Brain microvascular endothelial cell (primary cell): ENCODE measurements around the gene PSMB5.

Experiments
- DNase-seq: peaks from one replicate; pipeline ENCODE4 v3.0.0-alpha.2; 2020
- H3K27ac ChIP-seq: fragments of 250-450 bp; sonication (Bioruptor Pico); 2 replicates; pipeline ENCODE4 v1.5.1; 2020; ENCODE audit warnings: mild to moderate bottlenecking, moderate library complexity
- H3K27me3 ChIP-seq: fragments of 250-450 bp; sonication (Bioruptor Pico); replicated peaks from 2 replicates; pipeline ENCODE4 v1.5.1; 2020; ENCODE audit warnings: mild to moderate bottlenecking
- H3K36me3 ChIP-seq: fragments of 250-450 bp; sonication (Bioruptor Pico); replicated peaks from 2 replicates; pipeline ENCODE4 v1.5.1; 2020; ENCODE audit warnings: mild to moderate bottlenecking
- H3K4me3 ChIP-seq: 2 replicates; pipeline ENCODE4 v1.5.1; 2011; ENCODE audit warnings: low read depth, mild to moderate bottlenecking, control low read depth, low read length, moderate library complexity
- CTCF ChIP-seq: IDR thresholded peaks from 2 replicates; pipeline ENCODE4 v1.5.1; 2011; ENCODE audit warnings: low read depth, mild to moderate bottlenecking, moderate library complexity, low read length, control low read depth, inconsistent platforms; ENCODE audit errors: missing control alignments
- in situ Hi-C: cut with HindIII; loops from 2 replicates; pipeline ENCODE4 v1.10.0; 2017; ENCODE audit warnings: low sequenced_read_pairs, low pct_ligation_motif_present

Gene PSMB5

GRCh38 chr14:23076785-23077408 lies 42.2 kb upstream of the PSMB5 start:
- Histone ChIP-seq H3K27ac (no peak overlapping the region), H3K4me3 (no peak overlapping the region), H3K27me3 (no peaks in the 10 kb centered on the region), H3K36me3 (peaks cover 70% of the 10 kb centered on the region)
- DNase-seq, result no peak
- in situ Hi-C loops, result no loop called here
- TF ChIP-seq CTCF, result peak; percentile 64

- H3K36me3 ChIP-seq, result peaks cover 55% of the 10 kb centered on the region
Observed at GRCh38 chr14:23074906-23075305, 40.2 kb upstream of the PSMB5 start.

GRCh38 chr14:23071921-23072539 lies 37.3 kb upstream of the PSMB5 start:
- Histone ChIP-seq H3K27ac (peak overlapping the region; percentile 58), H3K27me3 (no peaks in the 10 kb centered on the region), H3K4me3 (no peak overlapping the region), H3K36me3 (peaks cover 54% of the 10 kb centered on the region)
- in situ Hi-C loops, result no loop called here
- DNase-seq, result no peak
- TF ChIP-seq CTCF, result no peak

More at GRCh38 chr14:23074906-23075305, 40.2 kb upstream of the PSMB5 start:
- Histone ChIP-seq H3K27me3 (no peaks in the 10 kb centered on the region), H3K4me3 (no peak overlapping the region), H3K27ac (no peak overlapping the region)
- TF ChIP-seq CTCF, result no peak
- in situ Hi-C loops, result no loop called here
- no peak for DNase-seq

- in situ Hi-C loops, result no loop called here
- peaks cover 55% of the 10 kb centered on the region for H3K36me3 ChIP-seq
- H3K4me3 ChIP-seq, result peak overlapping the region; percentile 90
- peak overlapping the region; percentile 58 for H3K27ac ChIP-seq
- no peak for TF ChIP-seq CTCF
- DNase-seq, result peak; percentile 88
- no peaks in the 10 kb centered on the region for H3K27me3 ChIP-seq
Observed at GRCh38 chr14:23071244-23071920, 36.7 kb upstream of the PSMB5 start.

GRCh38 chr14:23070262-23071129 lies 35.8 kb upstream of the PSMB5 start:
- no peak for DNase-seq
- Histone ChIP-seq H3K36me3 (peaks cover 56% of the 10 kb centered on the region), H3K27ac (peak overlapping the region; percentile 58), H3K27me3 (no peaks in the 10 kb centered on the region), H3K4me3 (peak overlapping the region; percentile 90)
- TF ChIP-seq CTCF, result no peak
- in situ Hi-C loops, result no loop called here
